H54 (cell line): ENCODE measurements around the gene SCAANT1.

Source experiments
- DNase-seq: peaks from one replicate; pipeline ENCODE4 v3.0.0; 2011; ENCODE audit warnings: low spot score, mixed read lengths; ENCODE audit not compliant: insufficient read length
- FAIRE-seq: peaks from 3 replicates; lab custom pipeline; 2011; peaks lifted over from hg19 to GRCh38; lab: Jason Lieb, UNC
- POLR2A ChIP-seq: IDR thresholded peaks from 2 replicates; pipeline ENCODE4 v1.6.1; 2011; ENCODE audit warnings: low read depth, mild to moderate bottlenecking, low read length

The SCAANT1 gene

GRCh38 chr3:63922491-63923199, 10.5 kb upstream of the SCAANT1 start:
- FAIRE-seq, result no peak
- DNase-seq, result no peak
- no peak for TF ChIP-seq POLR2A

- no peak for TF ChIP-seq POLR2A
- FAIRE-seq (no peak), DNase-seq (no peak)
Observed at GRCh38 chr3:63921741-63922482, 9.7 kb upstream of the SCAANT1 start.

DNA sequence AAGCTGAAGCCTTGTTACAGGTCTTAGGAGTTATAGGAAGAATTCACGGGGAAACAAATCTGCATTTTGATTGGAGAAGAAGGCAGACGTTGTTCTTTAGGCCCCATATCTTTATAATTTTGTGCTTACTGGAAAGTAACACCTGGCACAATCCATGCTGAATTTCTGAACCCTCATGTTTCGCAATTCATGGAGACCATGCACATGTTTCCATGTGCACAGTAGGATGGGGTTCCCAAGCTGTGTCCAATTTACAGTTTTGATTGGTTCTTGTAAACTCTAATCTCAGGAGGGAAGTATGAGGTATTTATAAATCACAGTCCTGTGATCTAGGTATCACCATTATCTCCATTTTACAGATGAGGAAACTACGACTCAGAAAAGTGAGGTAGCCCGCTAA, 7.8 kb upstream of the SCAANT1 start:
- no peak for TF ChIP-seq POLR2A
- DNase-seq (no peak), FAIRE-seq (no peak)

DNA sequence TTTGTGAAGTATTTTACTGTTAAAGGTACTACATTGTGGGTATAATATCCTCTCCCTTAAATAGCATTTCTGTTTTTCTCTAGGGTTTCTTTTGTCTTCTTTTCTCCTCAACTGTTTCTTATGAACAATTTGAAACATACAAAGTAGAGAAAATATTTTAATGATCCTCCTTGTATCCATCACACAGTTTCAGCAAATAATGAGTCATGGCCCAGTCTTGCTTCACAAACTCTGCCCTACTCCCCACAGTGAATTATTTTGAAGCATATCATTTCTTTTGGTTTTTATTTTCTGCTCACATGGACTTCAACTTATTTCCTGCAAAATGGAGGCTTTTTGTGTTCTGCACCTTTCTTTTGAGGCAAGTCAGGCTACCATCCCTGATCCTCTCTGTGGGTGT, 6.1 kb upstream of the SCAANT1 start:
- no peak for FAIRE-seq
- TF ChIP-seq POLR2A, result no peak
- peak; percentile 40 for DNase-seq

DNA sequence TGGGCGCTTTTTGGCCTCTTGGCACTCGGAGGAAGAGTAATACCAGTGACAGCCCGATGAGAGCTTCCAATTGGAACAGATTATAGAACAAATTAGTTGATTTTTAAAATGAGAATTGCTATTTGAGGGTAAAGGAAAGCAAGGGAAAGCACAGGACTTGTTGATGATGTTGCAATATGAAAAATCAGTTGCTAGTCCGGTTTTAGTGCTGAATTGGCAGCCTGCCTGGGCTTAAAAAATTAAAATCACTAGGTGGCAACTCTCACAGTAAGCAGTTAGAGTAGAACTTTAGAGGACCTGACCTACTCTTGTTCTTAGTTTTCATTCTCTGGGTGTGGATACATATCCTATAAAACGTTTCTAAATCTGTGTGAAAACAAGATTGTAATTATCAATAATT, 2.1 kb upstream of the SCAANT1 start:
- DNase-seq, result no peak
- FAIRE-seq, result no peak
- no peak for TF ChIP-seq POLR2A

DNA sequence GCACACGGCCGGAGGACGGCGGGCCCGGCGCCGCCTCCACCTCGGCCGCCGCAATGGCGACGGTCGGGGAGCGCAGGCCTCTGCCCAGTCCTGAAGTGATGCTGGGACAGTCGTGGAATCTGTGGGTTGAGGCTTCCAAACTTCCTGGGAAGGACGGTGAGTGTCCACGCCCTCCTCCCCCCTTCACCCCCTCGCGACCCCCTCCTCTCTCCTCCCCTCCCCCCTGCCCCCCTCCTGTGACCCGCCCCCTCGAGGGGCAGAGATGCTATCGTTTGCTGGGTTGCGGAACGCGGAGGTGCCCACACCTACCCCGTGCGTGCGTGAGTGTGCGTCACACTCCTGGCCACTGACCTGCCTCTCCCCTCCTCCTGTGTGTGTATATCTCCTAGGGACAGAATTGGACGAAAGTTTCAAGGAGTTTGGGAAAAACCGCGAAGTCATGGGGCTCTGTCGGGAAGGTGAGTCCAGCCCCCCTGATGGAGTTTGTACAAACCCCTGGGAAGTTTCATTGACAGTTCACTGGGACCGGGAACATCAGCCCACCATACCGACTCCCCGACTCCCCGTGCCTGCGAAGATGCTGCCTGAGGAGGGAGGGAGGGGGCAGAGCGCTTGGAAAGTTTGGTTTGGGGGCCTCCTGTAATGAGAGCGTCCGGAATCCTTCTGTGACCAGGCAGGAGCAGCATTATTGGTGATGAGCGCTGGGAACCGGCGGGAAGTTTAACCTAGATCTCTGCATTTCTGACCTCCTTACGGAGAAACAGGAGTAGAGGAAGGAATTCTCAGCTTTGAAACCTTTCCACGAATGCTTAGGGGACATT, 795 bp upstream of the SCAANT1 start:
- FAIRE-seq (peak; percentile 62), DNase-seq (peak; percentile 62)
- no peak for TF ChIP-seq POLR2A

DNA sequence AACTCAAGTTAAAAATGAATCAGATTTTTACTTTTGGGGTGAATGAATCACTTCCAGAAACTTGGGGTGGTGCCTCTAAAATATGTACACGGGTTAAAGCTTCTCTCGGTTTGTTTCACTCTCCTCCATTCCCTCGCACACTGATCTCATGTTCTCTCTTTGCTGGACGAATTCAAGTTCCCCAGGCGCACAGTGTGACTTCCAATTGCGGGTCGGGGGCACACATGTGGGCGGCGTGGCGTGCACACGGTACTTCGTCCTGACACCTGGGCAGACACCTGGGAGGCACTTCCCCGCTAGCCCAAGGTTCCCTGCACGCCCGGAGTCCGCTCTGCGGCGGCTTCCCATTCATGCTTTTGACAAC, 692 bp downstream of the SCAANT1 start:
- no peak for FAIRE-seq
- no peak for TF ChIP-seq POLR2A
- peak; percentile 33 for DNase-seq

DNA sequence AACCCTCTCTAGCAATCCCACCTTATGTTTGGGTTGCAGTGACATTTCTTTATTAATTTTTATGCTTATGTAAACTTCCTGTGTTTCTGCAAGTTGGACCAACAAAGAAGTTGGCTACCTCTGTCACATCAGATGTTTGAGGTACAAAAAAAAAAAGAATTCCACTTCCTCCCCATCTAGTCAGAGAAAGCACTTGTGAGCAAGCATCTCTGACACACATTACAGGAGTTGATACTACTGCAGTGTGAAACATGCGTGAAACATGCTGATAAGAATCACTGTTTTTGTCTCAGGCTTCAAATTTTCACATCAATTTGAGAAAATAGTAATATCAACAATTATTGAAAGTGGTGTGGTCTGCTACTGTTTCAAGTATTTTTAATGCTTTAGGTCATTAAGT, 1.3 kb downstream of the SCAANT1 start:
- FAIRE-seq, result peak; percentile 57
- no peak for TF ChIP-seq POLR2A

DNA sequence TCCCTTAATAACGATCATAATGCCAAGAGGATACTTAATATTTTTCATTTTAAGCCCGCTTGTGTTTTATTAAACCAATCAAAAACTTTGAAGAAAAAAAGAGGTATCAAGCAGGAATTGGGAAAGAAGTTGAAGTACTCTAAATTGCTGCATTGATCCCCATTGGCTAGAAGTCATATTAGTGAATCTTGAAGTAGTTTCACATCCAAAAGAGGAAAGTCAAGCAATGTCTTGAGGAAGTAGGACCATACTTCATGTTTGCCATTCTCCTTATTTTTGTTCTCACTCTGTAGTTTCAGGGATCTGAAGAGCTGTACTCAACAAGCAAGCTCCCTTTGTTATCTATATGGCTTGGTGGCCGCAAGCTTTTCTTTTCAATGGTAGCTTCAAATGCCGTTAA, 2.2 kb downstream of the SCAANT1 start:
- no peak for TF ChIP-seq POLR2A
- no peak for DNase-seq
- no peak for FAIRE-seq

More for the DNA sequence above, 1.3 kb downstream of the SCAANT1 start:
- no peak for DNase-seq

DNA sequence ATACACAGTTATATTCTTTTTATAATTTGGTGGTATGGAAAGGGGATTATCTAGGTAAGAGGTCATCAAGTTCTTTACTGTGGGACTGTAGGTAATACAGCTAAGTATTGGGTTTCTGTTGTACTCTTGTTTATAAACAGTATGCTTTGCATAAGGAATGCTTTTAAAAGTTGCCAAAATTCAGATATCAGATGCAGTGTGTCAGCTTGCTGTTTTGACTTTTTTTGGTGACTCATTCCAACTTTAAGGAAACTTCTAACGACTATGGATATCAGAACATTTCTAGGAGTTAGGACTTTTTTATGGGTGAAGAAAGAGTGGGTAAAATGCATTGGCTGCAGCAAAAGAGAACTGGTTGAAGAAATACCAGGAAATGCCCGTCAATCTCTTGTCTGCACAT, 2.8 kb downstream of the SCAANT1 start:
- FAIRE-seq (peak; percentile 80), DNase-seq (no peak)
- TF ChIP-seq POLR2A, result no peak

- TF ChIP-seq POLR2A, result no peak
- FAIRE-seq (peak; percentile 45), DNase-seq (no peak)
Observed at GRCh38 chr3:63908776-63909175, 3.4 kb downstream of the SCAANT1 start.

- no peak for TF ChIP-seq POLR2A
- DNase-seq (no peak), FAIRE-seq (peak; percentile 30)
Observed at GRCh38 chr3:63908081-63908736, 4.0 kb downstream of the SCAANT1 start.

- no peak for DNase-seq
- FAIRE-seq, result peak; percentile 62
- no peak for TF ChIP-seq POLR2A
Observed at GRCh38 chr3:63905731-63906620, 6.2 kb downstream of the SCAANT1 start.
